K562 (cell line): ENCODE results near the gene RIOK3. TPM values are rescaled to one million over a fixed set of nuclear protein-coding genes. Genes with fewer than 3 reads are reported as not detected.

ENCODE experiments used
- ARID1B ChIP-seq: fragments of 450-650 bp; IDR thresholded peaks from 2 replicates; pipeline ENCODE4 v1.6.1; 2016; ENCODE audit warnings: antibody characterized with exemption, mild to moderate bottlenecking, inconsistent platforms
- ATF1 ChIP-seq, 2 experiments: fragments of 450-650 bp in 1 of 2; IDR thresholded peaks; 2 replicates each; pipeline ENCODE4 v1.6.1; 2016; ENCODE audit warnings: missing compliant biosample characterization in 1 of 2, missing genetic modification characterization in 1 of 2
- CAMTA2 ChIP-seq: fragments of 250-450 bp; sonication (Bioruptor Pico); conservative IDR thresholded peaks from 2 replicates; pipeline ENCODE4 v1.5.1; 2022
- E2F3 ChIP-seq: fragments of 250-450 bp; sonication (Bioruptor Pico); IDR thresholded peaks from 2 replicates; pipeline ENCODE4 v1.4.0; 2020; ENCODE audit warnings: mild to moderate bottlenecking
- EGR1 ChIP-seq: fragments of 450-650 bp; conservative IDR thresholded peaks from 2 replicates; pipeline ENCODE4 v1.6.1; 2017; ENCODE audit warnings: mild to moderate bottlenecking
- HDAC1 ChIP-seq, 2 experiments: fragments of 450-650 bp; IDR thresholded peaks; 2 replicates each; pipeline ENCODE4 v1.6.1; 2016 to 2017; ENCODE audit warnings: inconsistent platforms in 1 of 2, mild to moderate bottlenecking in 1 of 2, moderate library complexity in 1 of 2
- HNRNPLL ChIP-seq: fragments of 200-400 bp; formaldehyde crosslinking; IDR thresholded peaks from 2 replicates; pipeline ENCODE4 v1.6.1; 2017; ENCODE audit warnings: low read length, low read depth, mild to moderate bottlenecking; ENCODE audit not compliant: poor library complexity, severe bottlenecking
- L3MBTL2 ChIP-seq: fragments of 450-650 bp; IDR thresholded peaks from 2 replicates; pipeline ENCODE4 v1.6.1; 2016; ENCODE audit warnings: mild to moderate bottlenecking, moderate library complexity
- MXI1 ChIP-seq: IDR thresholded peaks from 2 replicates; pipeline ENCODE4 v1.6.1; 2011; ENCODE audit warnings: low read depth, mild to moderate bottlenecking, improper control_type of control experiment, low read length
- PHB2 ChIP-seq: fragments of 450-650 bp; IDR thresholded peaks from 2 replicates; pipeline ENCODE4 v1.6.1; 2017; ENCODE audit warnings: low read depth
- PHF20 ChIP-seq: fragments of 450-650 bp; IDR thresholded peaks from 2 replicates; pipeline ENCODE4 v1.6.1; 2018; ENCODE audit not compliant: partially characterized antibody
- POLR2A ChIP-seq: fragments of 450-650 bp; conservative IDR thresholded peaks from 2 replicates; pipeline ENCODE4 v1.6.1; 2016
- SIN3A ChIP-seq, 2 experiments: fragments of 150-350 bp in 1 of 2; IDR thresholded peaks; 2 replicates each; pipeline ENCODE4 v1.6.1; 2011 to 2016; ENCODE audit warnings: borderline replicate concordance in 2 of 2, low read depth in 2 of 2, low read length in 2 of 2, mild to moderate bottlenecking in 2 of 2, moderate library complexity in 2 of 2; ENCODE audit not compliant: control insufficient read depth in 1 of 2
- TAF15 ChIP-seq: fragments of 200-400 bp; formaldehyde crosslinking; IDR thresholded peaks from 2 replicates; pipeline ENCODE4 v1.6.1; 2017; ENCODE audit warnings: mild to moderate bottlenecking, low read depth, low read length, moderate library complexity
- TBP ChIP-seq: optimal IDR thresholded peaks from 2 replicates; pipeline ENCODE3; 2011; ENCODE audit warnings: low read depth, low read length, improper control_type of control experiment
- USF1 ChIP-seq: sonication (generic); formaldehyde crosslinking; IDR thresholded peaks from 2 replicates; pipeline ENCODE4 v1.9.0; 2022; ENCODE audit warnings: mild to moderate bottlenecking, missing genetic modification reagents
- USF2 ChIP-seq: sonication (generic); formaldehyde crosslinking; IDR thresholded peaks from 2 replicates; pipeline ENCODE4 v1.5.0; 2020; ENCODE audit warnings: missing genetic modification reagents
- ZMIZ1 ChIP-seq, 2 experiments: fragments of 150-350 bp in 1 of 2; IDR thresholded peaks; 2 replicates each; pipeline ENCODE4 v1.6.1; 2012 to 2016; ENCODE audit warnings: low read depth in 2 of 2, low read length in 2 of 2, mild to moderate bottlenecking in 1 of 2, moderate library complexity in 1 of 2
- ZNF324 ChIP-seq: fragments of 250-450 bp; sonication (Bioruptor Pico); IDR thresholded peaks from 2 replicates; pipeline ENCODE4 v1.4.0; 2020; ENCODE audit warnings: mild to moderate bottlenecking
- polyA plus RNA-seq, 8 experiments: library from polyadenylated mRNA; depleted of rRNA in 4 of 8; stranded (reverse) in 5 of 8; unstranded in 3 of 8; fragments of >200 nt; fragmentation: Nextera tagmentation in 2 of 8; fragmentation: Illumina TruSeq in 1 of 8; extraction: Ambion mirVana in 2 of 8; extraction: Trizol in 1 of 8; gene quantifications; 2 replicates each; pipeline versions ENCODE4 v1.2.1 to v1.2.3, GENCODE V29; 2011 to 2014; ENCODE audit warnings: inconsistent platforms in 1 of 8, missing spikeins in 1 of 8
- total RNA-seq, 7 experiments: library from RNA; depleted of rRNA in 6 of 7; stranded (reverse); fragments of >200 nt in 6 of 7; fragmentation: Illumina TruSeq in 2 of 7; extraction: Trizol in 2 of 7; gene quantifications; 2 replicates each; pipeline versions ENCODE4 v1.2.1 to v1.2.3, GENCODE V29; 2011 to 2021; ENCODE audit warnings: low replicate concordance in 1 of 7
- TF ChIP-seq, protein P1 (sequence below): fragments of 250-450 bp; sonication (Bioruptor Pico); IDR thresholded peaks from 2 replicates; pipeline ENCODE4 v1.8.0; 2022; ENCODE audit warnings: moderate library complexity, mild to moderate bottlenecking, inconsistent platforms

The RIOK3 gene
- total and polyA plus RNA-seq, 9 of the 15 experiments (the other 6 are each of a cell fraction or from before 2014, with no cell fraction given) = 21.4 to 89.5 (median 62.9) TPM

DNA sequence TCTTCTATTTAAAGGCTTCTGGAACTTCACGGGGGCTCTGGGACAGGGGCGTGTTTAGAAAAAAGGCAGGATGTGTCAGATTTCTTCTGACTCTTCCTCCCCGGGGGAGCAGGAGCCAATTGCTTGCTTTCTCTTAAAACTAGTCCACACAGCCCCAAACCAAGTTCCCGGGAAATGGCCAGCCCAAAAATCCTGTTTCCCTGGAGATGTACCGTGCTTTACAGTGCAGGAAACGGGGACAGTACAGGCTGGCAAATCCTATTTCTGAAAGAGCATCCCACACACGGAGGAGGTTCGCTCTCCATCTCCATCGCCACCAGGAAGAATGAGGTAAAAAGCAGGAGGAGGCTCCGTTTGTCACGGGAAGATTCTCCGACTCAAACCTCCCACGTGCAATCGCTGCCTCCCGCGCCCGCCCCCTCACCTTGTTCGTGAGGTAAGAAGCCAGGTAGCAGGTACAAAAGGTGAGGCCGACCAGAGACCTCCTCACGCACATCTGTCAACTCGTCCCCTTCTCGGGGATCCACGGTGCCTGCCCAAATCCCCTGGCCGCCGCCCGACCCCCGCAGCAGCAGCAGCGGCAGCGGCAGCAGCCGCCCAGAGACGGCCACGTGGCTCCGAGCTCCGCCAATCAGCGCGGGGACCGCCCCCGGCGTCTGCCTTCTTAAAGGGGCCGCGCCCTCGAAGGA is 15.6 kb upstream of the RIOK3 start (continued):
- TF ChIP-seq HDAC1 (IDR thresholded peaks at IDR 0.05) (peak in 1 of 2 experiments; percentile 98; a peak in 2 of 4 replicates), ATF1 (CRISPR knock-in tag; IDR thresholded peaks at IDR 0.05) (0 out of 2 replicates have a peak, but pooled peaks have one; percentile 22), ATF1 (tag; IDR thresholded peaks at IDR 0.05) (peak; percentile 83), ZMIZ1 (IDR thresholded peaks at IDR 0.05; ENCODE audit: low read depth in 2 of 2, low read length in 2 of 2) (0 out of 4 replicates have a peak, but pooled peaks of 1 of the 2 experiments have one; percentile 6), MXI1 (0 out of 2 replicates have a peak, but pooled peaks have one; percentile 18), ZNF324 (CRISPR knock-in tag) (no peak), ARID1B (0 out of 2 replicates have a peak, but pooled peaks have one; percentile 6), TBP (peak; percentile 2), USF2 (CRISPR knock-in tag) (peak; percentile 96), POLR2A (peak; percentile 85), SIN3A (IDR thresholded peaks at IDR 0.05; ENCODE audit: borderline replicate concordance in 2 of 2, control insufficient read depth in 1 of 2, low read depth in 2 of 2, low read length in 2 of 2) (peak in 1 of 2 experiments; percentile 87; a peak in 2 of 4 replicates), E2F3 (CRISPR knock-in tag) (peak; percentile 67; the same call in 1 of the 2 replicates), L3MBTL2 (peak; percentile 98), USF1 (CRISPR knock-in tag) (peak; percentile 92), EGR1 (peak; percentile 97), PHF20 (peak; percentile 33), PHB2 (no peak), TAF15 (no peak), CAMTA2 (no peak), HNRNPLL (peak; percentile 28)
- TF ChIP-seq, protein P1, sequence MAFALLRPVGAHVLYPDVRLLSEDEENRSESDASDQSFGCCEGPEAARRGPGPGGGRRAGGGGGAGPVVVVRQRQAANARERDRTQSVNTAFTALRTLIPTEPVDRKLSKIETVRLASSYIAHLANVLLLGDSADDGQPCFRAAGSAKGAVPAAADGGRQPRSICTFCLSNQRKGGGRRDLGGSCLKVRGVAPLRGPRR (CRISPR knock-in tag) = no peak
